HG03460 (cell line): ENCODE results near the gene ATR.
"Not testable (repeated sequence)": the region's sequence is repeated elsewhere in the genome, so short reads cannot be mapped to it uniquely, and the experiment has no call there.

Experiments
- ATAC-seq: cut with Tn5 transposase; IDR thresholded peaks from one replicate; pipeline ENCODE4 v1.9.1; 2021; ENCODE audit not compliant: unreplicated experiment

The ATR gene

GRCh38 chr3:142595581-142595950, 17.0 kb upstream of the ATR start:
- ATAC-seq = no peak

- ATAC-seq = no peak
These were observed 16.6 kb upstream of the ATR start for GRCh38 chr3:142595141-142595540.

- not testable (repeated sequence) for ATAC-seq
These were observed 13.7 kb upstream of the ATR start for GRCh38 chr3:142592268-142592667.

DNA sequence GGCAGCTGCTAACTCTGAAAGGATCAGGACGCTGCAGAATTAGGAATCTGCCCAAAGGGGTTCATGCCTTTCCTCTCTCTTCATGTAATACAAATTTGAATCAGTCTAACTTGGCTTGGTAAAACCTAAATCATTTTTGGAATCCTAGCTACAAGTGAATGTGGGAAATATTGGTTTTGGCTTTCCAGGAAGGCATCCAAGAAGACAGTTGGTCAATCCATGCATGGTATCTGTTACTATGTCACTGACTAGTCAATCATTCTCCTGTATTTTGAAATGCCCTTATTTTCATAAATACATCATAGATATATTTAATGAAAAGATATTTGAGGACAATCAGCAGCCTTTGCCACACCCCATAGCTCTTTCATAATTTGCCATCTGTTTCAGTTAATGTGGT, 10.2 kb upstream of the ATR start:
- ATAC-seq = no peak

- ATAC-seq = peak; percentile 77
These were observed 8.4 kb upstream of the ATR start for GRCh38 chr3:142586803-142587406.

DNA sequence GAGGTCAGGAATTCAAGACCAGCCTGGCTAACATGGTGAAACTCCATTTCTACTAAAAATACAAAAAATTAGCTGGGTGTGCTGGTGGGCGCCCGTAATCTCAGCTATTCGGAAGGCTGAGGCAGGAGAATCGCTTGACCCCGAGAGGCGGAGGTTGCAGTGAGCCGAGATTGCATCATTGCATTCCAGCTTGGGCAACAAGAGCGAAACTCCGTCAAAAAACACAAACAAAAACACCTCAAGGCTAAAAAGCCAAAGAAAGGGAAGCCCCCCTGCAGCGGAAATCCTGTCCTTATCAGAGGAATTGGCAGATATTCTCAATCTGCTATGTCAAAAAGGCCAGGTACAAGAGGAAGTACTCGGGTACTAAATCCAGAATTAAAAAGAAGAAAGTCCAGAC, 2.5 kb upstream of the ATR start:
- not testable (repeated sequence) for ATAC-seq

- no peak for ATAC-seq
These were observed 1.5 kb upstream of the ATR start for GRCh38 chr3:142580061-142580423.

GRCh38 chr3:142577696-142578328, 721 bp downstream of the ATR start:
- no peak for ATAC-seq

DNA sequence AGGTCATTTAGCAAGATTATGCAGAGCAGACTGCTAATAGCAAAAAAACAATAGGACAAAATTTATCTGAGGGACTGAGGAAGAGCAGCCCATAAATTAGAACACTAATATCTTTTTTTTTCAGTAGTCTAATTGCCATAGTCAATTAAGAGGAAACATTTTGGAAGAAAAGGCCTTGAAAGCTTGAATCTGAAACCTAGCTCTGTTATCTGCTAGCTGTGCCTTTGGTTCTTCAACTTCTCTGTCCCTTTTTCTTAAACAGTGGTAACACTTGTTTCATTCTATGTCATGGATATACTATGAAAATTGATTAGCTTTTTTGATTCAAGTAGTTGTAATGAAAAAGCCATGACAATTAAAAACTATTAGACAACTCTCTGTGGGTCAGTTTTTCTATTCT, 1.7 kb downstream of the ATR start:
- no peak for ATAC-seq

DNA sequence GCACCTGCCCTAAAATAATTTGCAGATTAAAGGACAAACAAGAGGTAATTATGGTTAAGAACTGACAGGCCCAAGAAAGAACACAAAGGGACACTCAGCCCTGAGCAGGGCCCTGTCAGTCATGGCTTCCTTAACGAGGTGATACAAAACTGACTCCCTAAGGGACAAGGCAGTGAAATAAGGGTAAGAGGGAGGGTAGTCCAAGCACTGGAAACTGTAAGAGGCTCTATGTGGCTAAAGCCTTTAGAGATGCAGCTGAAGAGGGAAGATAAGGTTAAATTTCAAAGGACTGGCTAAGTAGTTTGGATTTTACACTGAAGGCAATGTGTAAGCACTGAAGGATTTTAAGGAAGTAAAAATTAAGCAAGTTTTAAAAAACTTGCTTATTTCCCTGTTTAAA, 3.9 kb downstream of the ATR start:
- ATAC-seq = no peak

- ATAC-seq = not testable (repeated sequence)
These were observed 4.3 kb downstream of the ATR start for GRCh38 chr3:142574223-142574622.

- ATAC-seq = not testable (repeated sequence)
These were observed 9.1 kb downstream of the ATR start for GRCh38 chr3:142569422-142569821.

- no peak for ATAC-seq
These were observed 10.0 kb downstream of the ATR start for GRCh38 chr3:142568393-142569017.

DNA sequence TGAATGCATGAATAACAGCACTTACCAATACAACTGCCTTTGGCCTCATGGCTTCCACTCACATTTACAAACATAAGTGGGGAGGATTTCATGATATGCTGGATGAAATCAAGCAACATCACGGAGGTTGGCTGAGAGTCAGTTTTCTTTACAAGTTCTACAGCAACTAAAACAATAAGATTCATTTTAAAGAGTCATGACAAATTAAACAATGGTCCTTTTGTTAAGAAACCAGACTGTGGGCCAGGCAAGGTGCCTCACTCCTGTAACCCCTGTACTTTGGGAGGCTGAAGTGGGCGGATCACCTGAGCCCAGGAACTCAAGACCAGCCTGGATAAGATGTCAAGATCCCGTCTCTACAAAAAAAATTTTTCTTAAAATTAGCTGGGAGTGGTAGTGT, 12.4 kb downstream of the ATR start:
- ATAC-seq = no peak

- no peak for ATAC-seq
These were observed 15.0 kb downstream of the ATR start for GRCh38 chr3:142563496-142563997.

DNA sequence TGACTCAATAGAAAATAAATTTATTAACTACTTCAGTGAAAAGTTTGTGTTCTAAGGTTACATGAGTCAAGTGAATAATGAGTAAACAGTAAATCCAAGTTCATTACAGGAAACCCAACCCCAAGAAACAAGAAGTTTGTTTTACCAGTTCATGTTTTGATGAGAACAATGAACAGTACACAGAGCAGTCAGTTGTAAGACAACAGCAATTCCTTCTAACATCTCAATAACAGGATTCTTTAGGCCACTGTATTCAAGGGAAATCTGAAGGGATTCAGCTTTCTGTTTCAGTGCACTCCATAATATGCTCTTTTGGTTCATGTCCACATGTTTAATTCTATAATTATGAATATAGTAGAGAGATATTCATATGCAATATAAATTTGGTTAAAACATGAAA, 18.4 kb downstream of the ATR start:
- no peak for ATAC-seq

DNA sequence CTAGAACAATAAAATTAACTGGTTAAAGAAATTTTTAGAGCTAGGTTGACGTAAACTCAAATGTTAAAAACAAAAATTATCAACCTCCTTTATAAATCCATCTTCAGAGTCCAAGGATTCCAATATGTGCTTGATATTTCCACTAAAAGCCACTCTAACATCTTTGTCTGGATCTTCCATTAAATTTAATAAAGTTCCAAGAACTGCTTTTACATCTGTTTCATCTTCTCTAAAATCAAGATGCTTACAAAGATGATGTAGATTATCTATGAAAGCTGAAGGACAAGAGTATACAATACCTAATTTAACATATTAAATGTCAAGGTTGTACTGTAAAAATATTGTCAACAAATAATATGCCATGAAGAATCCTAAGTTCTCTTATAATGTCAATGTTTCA, 24.8 kb downstream of the ATR start:
- no peak for ATAC-seq

DNA sequence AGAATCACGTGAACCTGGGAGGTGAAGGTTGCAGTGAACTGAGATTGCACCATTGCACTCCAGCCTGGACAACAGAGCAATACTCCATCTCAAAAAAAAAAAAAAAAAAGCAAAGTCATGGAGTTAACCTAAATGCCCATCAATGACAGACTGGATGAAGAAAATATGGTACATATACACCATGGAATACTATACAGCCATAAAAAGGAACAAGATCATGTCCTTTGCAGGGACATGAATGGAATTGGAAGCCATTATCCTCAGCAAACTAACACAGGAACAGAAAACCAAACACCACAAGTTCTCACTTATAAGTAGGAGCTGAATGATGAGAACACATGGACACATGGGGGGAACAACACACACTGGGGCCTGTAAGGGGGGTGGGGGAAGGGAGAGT, 26.0 kb downstream of the ATR start:
- ATAC-seq = not testable (repeated sequence)

GRCh38 chr3:142549986-142550385, 28.5 kb downstream of the ATR start:
- no peak for ATAC-seq

- ATAC-seq = no peak
These were observed 35.2 kb downstream of the ATR start for GRCh38 chr3:142543307-142543706.

DNA sequence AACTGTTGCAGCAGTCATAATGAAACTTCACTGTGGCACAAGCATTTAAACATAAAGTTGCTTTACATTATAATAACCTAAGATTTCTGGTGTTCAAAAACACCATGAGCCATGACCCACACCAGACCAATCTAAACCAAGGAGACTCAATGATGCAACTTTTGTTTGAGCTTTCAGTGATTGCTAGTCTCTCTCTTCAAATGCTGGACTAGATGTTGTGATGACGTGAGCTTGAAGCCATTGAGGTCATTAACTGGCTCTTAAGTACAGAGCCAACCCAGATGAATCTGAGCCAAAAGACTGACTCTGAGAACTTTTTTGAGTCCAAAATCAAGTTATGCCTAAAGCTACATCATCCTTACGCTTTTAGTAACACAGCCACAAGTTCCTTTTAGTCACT, 36.5 kb downstream of the ATR start:
- ATAC-seq = no peak

DNA sequence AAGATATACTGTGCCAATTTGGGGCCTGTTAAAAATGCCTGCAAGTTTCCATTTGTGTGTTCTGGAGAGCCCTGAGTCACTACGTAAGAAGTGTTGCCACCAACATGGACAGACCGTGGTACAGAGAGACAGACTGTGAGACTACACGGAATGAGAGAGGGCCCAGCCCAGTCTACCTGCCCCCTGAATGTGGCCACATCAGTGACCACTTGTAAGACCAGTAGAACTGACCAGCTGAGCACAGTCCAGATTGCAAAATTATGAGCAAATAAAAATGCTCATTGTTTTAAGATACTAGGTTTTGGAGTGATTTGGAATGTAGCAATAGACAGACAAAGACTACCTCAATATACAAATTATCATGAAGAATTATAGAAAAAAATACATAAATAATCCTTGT, 42.0 kb downstream of the ATR start:
- ATAC-seq = no peak

DNA sequence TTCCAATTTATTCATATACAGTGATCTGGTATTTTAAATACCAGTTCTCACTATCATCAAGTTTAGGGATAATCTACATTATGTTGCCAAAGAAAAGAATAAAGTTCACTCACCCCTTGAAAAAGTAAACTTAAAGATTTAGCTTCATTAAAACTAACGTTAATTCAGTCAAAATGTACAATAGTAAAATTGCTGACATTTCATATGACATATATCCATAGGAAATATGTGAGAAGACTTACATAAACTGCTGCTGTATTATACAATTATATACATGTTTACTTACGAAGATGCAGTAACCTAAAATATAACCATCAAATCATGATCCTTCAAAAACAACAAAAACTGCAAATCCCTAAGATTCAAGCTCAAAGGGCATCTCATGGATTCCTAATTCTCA, 44.0 kb downstream of the ATR start:
- ATAC-seq = no peak
